Bone marrow (tissue), 2 donors: Measurements from ENCODE around the gene DUSP15.

Experiments used
- DNase-seq, 2 donors: peaks; one replicate each; lab custom pipeline; 2025; lab: John Stamatoyannopoulos, UW

Gene DUSP15, protein sequence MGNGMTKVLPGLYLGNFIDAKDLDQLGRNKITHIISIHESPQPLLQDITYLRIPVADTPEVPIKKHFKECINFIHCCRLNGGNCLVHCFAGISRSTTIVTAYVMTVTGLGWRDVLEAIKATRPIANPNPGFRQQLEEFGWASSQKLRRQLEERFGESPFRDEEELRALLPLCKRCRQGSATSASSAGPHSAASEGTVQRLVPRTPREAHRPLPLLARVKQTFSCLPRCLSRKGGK

DNA sequence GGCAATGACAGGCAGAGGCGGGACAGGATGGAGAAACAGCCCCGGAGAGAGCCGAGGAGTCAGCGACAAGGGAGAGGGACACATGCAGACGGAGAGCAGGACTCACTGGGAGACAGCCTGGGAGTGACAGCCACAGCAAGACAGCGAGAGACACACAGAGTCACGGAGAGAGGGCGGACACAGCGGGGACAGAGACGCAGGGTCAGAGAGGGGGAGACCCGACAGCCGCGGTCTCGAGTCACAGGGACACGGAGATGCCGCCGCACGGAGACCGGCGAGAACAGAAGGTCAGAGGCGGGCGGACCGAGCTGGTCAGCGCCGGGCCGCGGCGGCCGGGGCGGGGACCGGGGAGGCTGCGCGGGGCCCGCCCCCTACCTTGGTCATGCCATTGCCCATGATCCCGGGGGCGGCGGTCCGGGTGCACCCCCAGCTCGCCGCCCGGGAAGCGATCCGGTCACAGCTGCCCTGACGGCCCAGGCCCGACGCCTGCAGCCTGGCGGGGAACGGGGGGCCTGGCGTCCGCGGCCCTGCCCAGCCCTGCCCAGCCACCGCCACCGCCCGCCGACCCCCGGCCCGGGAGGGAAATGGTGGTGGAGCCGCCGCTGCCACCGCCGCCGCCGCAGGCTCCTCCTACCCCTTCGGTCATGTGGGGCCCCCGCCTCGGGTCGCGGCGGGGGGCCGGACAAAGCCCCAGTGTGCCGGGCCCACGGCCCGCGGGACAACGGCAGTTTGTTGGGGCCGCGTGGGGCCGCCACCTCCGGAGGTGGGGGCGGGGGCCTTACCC lies at the start of gene DUSP15, which contains the start of gene TTLL9:
Gene DUSP15, minus strand, starts transcription at position 586 of the 784 bp plus-strand sequence. Its CDS starts 190 bp downstream, at position 396.
Gene TTLL9, plus strand, starts transcription at position 693 of the 784 bp plus-strand sequence. CDS start 493 bp downstream, outside the sequence.
- no peak for DNase-seq

DNA sequence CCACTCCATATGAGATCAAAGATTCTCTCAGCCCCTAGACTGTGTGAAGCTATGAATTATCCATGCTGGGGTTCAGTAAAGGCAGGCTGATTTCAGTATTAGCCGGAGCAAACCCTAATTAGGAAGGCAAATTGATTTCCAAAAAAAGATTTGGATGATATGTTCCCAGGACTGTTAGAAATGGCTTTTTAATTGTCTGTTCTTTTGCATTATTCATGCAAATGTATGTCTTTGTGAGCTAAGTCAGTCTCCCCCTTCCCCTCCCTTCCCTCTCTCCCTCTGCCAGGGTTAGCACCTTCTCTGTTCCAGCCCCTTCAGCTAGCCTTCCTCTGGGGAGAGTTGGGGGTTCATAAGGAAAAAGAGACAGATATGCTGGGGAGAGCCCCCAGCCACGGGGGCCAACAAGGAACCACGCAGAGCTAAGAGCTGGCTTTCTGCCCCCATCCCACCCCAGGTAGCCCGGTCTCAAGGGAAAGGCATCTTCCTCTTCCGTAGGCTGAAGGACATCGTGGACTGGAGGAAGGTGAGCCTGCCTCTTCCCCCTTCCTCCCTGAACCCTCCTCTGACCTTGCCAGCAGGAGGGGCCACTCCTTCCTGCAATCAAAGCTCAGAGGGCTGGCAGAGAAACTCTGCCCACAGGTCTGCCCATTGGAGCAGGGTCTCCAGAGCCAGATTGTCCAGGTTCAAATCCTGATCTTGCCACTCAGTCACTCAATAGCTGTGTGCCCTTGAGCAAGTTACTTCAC lies 49.3 kb upstream of the DUSP15 start:
- no peak for DNase-seq

DNA sequence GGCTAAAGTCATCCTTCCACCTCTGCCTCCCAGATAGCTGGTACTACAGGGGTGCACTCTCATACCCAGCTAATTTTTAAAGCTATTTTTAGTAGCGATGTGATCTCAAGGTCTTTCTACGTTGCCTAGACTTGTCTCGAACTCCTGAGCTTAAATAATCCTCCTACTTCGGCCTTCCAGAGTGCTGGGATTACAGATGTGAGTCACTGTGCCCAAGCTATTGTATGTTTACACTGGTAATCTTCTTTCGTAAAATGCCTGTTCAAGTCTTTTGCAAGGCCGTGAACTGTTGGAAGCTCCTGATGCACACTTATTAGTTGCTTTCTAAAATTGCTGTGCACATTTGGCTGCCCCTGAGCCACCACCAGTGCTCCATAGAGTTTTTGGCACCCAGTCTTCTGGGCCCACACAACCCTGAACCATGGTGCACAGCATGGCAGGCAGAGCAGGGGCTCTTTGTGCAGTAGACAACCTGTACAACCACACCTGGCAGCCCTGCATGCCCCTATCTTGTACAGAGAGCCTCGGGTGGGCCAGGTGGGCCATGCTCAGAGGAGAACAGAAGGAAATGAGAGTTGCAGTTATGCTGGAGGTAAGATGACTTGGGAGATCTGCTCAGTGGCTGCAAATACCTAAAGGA lies 48.3 kb upstream of the DUSP15 start:
- DNase-seq = no peak

DNA sequence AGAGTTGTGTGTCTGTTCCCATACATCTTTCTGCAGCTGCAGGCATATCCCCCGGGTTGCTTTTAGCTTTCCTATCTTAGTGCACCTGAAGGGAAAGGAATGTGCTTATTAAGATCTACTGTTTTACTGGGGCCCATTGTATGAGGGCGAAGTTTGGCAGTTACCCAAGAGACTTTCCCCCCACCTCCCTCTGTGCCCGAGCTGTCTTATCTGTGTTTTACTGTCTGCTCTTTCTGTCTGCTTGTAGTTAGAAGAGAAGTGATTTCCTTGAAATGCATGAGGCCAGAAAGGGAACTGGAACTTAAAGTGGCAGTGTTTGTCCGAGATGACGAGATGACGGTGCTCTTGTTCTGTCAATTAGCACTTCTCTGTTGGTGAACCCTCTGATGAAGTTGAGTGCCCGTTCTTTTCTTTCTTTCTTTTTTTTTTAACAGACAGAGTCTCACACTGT lies 47.7 kb upstream of the DUSP15 start:
- DNase-seq = peak in 1 of 2 donors; percentile 21

DNA sequence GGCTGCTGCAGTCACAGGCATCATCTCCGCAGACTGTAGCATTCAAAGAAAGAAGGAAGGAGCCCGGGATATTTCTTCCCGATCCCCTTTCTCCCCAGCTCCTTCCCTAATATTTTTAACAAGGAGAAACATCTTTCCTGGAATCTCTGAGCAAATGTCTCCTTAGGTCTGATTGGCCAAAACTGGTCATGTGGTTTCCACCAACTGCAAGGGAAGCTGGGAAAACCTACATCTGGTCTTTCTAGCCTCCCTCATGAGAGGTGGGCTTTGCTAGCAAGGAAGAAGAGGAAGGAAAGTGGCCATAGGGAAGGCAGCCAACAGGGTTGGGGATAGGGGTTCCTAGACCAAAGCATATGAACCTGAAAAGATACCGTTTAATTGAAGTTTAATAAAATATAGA lies 46.4 kb upstream of the DUSP15 start:
- no peak for DNase-seq

DNA sequence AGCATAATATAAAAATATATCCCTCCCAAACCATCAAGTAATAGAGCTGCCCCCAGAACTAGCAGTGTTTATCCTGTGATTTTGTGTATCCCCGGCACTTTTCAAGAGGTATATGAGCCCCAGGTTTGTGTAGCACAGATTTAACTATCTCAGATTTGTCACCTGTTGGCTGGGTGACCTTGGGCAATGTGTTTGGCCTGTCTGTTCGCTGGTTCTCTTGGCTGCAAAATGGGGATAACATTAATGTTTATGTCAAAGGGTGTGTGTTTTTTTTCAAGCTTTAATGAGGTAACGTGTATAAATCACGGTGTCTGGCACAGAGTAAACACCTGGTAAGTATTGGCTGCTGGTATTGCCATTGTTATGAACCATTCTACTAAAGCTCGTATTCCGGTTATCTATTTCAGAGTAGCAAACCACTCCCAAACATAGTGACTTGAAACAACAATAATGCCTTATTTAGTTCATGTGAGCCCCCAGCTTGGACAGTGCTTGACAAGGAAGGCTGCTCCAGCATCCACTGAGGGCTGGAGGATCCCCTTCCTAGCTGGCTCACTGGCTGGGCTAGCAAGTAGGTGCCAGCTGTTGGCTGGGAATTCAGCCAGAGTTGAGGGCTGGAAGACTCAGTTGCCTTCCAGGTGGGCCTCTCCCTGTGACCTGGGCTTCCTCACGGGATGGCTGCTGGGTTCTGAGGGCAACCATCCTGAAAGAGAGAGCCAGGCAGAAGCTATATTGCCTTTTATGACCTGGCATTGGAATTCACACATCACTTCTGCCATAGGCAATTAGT lies 45.4 kb upstream of the DUSP15 start:
- no peak for DNase-seq

DNA sequence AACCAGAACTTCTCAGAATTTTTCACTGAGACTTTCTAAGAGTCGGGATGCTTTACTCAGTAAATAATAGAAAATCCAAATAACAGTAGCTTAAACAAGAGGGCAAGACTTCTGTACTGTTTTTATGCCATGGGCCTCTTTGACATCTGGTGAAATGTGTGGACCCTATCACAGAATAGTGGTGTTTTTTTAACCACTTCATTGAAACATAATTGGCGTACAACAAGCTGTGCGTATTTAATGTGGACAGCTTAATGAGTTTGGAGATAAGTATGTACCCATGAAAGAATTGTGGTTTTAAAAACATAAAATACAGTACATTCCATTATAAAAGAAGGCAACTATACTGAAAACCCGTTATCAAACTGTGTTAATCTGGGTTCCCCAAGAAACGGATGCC lies 43.8 kb upstream of the DUSP15 start:
- no peak for DNase-seq

DNA sequence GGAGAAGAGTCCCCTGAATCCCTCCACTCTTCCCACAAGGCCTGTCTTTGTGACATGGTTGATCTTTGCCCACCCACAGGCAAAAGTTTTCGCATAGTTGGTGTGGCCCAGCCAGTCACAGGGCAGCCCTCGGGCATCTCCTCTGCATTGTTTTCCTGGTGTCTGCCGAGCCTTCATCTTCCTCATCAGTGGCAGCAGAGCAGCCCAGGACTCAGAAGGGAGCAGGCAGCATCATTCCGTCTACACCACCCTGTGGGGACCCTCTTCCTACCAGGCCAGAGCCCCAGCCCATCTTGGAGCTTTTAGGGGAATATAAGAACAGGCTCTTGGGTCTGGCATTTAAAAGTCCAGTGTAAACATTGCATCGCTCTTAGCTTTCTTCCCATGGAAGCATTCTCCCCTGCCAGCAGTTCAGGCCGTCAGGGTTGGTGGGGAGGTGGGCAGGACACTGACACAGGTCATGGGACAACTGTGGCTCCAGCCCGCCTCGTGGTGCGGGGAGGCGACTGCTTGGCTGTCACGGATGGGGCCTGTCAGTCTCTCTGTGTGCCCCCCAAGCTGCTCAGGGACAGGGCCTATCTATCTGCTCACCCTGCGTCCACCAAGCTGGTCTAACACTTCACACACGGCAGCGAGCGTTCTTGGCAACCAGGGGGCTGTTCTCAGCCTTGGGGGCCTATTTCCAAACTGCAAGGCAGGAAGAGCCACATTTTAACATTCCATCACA lies 43.3 kb upstream of the DUSP15 start:
- DNase-seq = no peak

DNA sequence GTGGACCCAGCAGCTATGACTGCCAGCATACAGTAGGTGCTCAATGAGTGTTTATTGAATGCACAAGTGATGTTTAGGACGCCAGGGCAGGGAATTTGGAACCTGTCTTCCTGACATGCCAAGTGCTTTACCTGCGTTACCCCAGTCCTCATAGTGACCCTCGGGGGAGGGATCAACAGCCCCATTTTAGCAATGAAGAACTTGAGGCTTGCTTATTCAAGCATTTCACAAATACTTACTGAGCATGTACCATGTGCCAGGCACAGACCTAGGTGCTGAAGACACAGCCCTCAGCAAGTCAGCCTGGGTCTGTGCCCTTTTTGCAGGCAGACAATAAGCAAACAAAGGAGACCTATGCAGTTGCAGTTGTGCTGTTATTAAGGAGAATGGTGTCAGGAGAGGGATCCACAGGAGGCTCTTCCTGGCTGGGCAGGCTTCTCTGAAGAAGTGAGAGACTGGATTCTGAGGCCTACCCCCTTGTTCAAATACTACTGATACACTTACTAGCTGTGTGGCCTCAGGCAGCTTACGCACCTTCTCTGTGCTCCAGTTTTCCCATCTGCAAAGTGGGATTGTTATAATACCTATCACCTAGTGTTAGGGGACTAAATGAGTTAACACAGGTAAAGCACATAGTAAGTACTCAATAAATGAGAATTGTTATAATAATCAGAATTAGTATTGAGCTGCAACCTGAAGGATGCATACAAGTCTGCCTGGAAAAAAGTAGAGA lies 39.9 kb upstream of the DUSP15 start:
- DNase-seq = no peak

DNA sequence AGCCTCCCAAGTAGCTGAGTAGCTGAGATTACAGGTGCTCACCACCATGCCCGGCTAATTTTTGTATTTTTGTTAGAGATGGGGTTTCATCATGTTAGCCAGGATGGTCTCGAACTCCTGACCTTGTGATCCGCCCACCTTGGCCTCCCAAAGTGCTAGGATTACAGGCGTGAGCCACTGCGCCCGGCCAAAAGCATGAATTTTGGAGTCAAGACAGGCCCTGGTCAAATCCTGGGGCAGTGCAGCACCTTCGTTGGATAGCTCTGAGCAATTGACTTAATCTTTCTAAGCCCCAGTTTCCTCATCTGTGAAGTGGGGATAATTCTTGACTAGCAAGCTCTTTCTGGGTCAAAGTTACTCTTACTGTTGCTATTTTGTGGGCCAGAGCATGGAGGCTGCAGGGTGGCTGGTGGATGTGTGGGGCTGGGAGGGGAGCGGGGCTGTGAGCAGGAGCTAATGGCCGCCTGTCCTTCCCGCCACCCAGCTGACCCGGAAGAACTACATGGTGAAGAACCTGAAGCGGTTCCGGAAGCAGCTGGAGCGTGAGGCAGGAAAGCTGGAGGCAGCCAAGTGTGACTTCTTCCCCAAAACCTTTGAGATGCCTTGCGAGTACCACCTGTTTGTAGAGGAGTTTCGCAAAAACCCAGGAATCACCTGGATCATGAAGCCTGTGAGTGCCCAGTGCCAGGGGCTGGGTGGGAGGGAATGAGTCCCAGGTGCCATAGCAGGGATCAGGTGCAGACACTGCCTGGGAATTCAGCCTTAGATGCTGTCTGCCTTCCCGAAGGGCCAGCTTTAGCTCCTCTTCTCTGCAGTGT lies 39.1 kb upstream of the DUSP15 start:
- no peak for DNase-seq

DNA sequence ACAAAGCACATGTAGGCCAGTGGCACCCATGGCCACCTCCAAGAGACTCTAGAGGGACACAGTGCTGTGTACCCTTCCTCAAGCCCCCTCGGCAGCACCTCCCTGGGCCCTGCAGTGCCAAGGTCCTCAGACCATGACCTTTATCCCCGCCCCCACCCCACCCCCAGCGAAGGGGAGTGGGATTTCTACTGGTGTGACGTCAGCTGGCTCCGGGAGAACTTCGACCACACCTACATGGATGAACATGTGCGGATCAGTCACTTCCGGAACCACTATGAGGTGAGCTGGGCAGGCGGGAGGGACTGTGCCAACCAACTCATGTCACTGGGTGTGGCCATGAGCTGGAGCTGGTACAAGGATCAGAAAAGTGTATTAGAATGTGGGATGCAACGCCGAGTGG lies 38.1 kb upstream of the DUSP15 start:
- DNase-seq = no peak

DNA sequence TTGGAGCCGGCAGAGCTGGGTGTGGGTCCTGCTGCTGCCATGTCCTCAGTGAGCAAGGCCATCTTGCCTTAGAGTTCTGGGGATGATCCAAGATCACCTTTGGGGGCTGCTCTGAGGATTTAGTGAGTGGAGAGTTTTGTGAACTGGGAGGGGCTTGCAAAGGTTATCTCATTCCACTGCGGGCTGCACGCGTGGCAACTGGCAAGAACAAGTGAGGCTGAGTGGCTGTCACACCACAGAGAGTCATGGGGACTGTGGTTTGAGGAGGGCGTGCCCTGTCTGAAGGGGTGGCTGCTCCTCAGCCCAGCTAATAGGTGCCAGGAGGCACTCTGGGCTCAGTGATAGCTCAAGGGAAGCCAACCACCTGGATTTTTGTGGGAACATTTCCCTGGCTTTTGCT lies 37.7 kb upstream of the DUSP15 start:
- DNase-seq = no peak

DNA sequence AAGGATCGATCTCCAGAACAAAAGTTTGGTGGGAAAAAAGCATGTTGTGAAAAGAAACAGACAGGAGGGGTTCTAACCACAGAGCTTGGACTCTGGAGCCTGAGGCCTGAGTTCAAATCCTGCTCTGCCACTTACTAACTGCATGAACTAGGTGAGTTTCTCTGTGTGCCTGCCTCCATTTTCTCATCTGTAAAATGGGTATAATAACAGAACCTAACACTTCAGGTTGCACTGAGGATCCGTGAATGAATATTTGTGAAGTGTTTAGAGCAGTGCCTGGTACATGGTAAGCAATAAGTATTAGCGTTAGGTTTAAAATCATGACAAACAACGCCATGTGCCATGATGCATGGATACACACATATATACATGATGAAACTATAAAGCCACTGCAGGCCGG lies 36.7 kb upstream of the DUSP15 start:
- no peak for DNase-seq

DNA sequence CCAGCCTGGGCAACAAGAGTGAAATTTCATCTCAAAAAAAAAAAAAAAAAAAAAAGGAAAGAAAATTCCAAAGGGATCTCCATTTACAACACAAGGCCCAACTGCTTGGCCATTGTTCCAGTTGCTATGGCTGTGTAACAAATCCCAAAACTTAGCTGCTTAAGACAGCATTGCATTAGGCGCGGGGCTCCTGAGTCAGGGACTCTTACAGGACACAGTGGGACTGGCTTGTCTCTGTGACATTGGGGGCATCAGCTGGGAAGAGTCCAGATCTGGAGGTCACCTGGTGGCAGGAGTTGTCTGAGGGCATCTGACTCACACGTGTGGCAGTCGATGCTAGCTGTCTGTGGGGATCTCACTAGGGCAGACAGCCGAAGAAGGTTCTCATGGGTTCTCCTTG lies 35.7 kb upstream of the DUSP15 start:
- no peak for DNase-seq

DNA sequence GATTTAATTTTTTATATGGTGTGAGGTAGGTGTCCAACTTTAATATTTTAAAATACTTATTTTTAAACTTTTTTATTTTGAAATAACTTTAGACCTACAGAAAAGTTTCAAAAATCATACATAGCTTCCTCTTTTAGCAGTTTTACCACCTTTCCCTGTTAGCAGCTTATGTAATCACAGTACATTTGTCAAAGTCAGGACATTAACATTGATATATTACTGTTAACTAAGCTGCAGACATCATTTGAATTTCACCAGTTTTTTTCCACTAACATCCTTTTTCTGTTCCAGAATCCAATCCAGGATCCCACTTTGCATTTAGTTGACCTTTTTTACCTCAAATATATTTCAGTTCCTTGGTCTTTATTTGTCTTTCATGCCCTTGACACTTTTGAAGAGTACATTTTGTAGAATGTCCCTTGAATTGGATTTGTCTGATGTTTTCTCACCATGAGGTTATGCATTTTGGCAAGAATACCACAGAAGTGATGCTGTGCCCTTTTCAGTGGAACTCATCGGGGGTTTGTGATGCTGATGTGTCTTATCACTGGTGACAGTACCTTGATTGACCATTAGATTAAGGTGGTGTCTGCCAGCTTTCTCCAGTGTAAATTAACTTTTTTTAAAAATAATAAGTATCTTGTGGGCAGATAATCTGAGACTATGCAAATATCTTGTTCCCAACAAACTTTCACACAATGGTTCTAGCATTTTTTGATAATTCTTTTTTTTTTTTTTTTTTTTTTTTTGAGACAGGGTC lies 33.5 kb upstream of the DUSP15 start:
- DNase-seq = no peak

DNA sequence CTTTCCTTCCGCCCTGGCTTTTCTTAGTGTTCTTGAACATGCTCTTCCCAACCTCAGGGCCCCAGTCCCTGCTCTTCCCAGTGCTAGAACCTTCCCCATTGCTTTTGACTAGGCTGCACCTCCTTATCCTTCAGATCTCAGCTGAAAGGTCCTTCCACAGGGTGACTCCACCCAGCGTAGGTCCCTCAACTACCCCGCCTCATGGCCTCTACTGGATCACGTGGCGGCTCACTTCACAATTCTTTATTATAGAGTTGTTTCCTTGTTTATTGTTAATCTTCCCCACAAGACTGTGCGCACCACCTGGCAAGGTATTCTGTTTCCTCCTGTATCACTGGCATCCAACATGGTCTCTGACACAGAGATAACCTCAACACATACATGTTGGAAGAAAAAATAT lies 31.3 kb upstream of the DUSP15 start:
- DNase-seq = no peak

DNA sequence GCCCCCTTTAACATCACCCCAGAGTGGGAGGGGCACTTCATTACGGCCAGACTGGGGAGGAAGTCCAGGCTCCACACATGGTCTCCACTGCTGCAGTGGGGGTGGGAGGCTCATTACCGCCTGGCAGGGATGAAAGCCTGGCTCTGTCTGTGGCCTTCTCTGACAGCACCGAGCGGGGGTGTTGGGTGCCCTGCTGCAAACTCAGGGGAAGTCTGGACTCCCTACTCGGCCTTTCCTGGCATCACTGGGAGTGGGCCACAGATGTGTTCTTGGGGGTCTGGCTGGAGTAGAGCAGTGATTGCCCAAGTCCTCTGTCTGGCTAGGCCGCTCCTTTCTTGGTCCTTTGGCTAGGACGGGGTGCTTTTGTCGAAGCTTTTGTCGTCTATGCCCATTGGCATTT lies 27.2 kb upstream of the DUSP15 start:
- DNase-seq = no peak

DNA sequence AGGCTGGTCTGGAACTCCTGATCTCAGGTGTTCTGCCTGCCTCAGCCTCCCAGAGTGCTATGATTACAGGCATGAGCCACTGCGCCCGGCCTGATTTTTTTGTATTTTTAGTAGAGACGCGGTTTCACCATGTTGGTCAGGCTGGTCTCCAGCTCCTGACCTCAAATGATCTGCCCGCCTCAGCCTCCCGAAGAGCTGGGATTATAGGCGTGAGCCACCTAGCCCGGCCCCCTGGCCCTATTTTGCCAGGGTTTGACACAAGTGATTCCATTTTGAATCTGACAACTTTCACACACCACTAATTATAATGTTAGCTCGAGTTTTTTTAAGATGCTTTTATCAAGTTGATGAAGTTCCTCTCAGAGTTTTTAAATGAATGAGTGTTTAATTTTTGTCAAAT lies 25.7 kb upstream of the DUSP15 start:
- no peak for DNase-seq
